HepG2 (cell line): ENCODE measurements around the gene CARMIL3. TPM values are rescaled to one million over a fixed set of nuclear protein-coding genes. Genes with fewer than 3 reads are reported as not detected.

Experiments
- CHD2 ChIP-seq: IDR thresholded peaks from 2 replicates; pipeline ENCODE4 v1.6.1; 2011; ENCODE audit warnings: low read depth, low read length, improper control_type of control experiment
- CREBL2 ChIP-seq: sonication (generic); formaldehyde crosslinking; IDR thresholded peaks from 2 replicates; pipeline ENCODE4 v1.8.1; 2023; ENCODE audit warnings: missing genetic modification reagents, mild to moderate bottlenecking, borderline replicate concordance
- ETV5 ChIP-seq: IDR thresholded peaks from 2 replicates; pipeline ENCODE4 v1.6.1; 2018; ENCODE audit warnings: missing biosample characterization, missing genetic modification reagents, inconsistent platforms, borderline replicate concordance
- FOSL2 ChIP-seq: sonication (generic); formaldehyde crosslinking; IDR thresholded peaks from 2 replicates; pipeline ENCODE4 v1.4.0; 2020; ENCODE audit warnings: missing genetic modification reagents
- FOXP1 ChIP-seq, 2 experiments: fragments of 450-650 bp in 1 of 2; IDR thresholded peaks; 2 replicates each; pipeline ENCODE4 v1.6.1; 2017 to 2018; ENCODE audit warnings: antibody characterized with exemption in 1 of 2
- HOXA5 ChIP-seq: sonication (generic); formaldehyde crosslinking; IDR thresholded peaks from 2 replicates; pipeline ENCODE4 v1.4.0; 2020; ENCODE audit warnings: missing genetic modification reagents
- HOXA9 ChIP-seq: sonication (generic); formaldehyde crosslinking; IDR thresholded peaks from 2 replicates; pipeline ENCODE4 v1.8.1; 2022; ENCODE audit warnings: missing genetic modification reagents, mild to moderate bottlenecking, moderate library complexity, borderline replicate concordance
- KMT2B ChIP-seq: IDR thresholded peaks from 2 replicates; pipeline ENCODE4 v1.6.1; 2016; ENCODE audit warnings: missing genetic modification reagents, missing compliant biosample characterization
- MATR3 ChIP-seq: sonication (generic); formaldehyde crosslinking; IDR thresholded peaks from 2 replicates; pipeline ENCODE4 v1.4.0; 2020; ENCODE audit warnings: missing genetic modification reagents
- POLR2AphosphoS5 ChIP-seq: IDR thresholded peaks from 2 replicates; pipeline ENCODE4 v1.6.1; 2012; ENCODE audit warnings: low read depth, low read length
- PPARG ChIP-seq: conservative IDR thresholded peaks from 2 replicates; pipeline ENCODE4 v1.6.1; 2016; ENCODE audit warnings: missing biosample characterization, missing genetic modification reagents
- RARA ChIP-seq: IDR thresholded peaks from 2 replicates; pipeline ENCODE4 v1.6.1; 2016; ENCODE audit warnings: missing genetic modification reagents, missing compliant biosample characterization
- SATB2 ChIP-seq: sonication (generic); formaldehyde crosslinking; IDR thresholded peaks from 2 replicates; pipeline ENCODE4 v1.5.0; 2020; ENCODE audit warnings: missing genetic modification reagents
- ZBTB3 ChIP-seq: sonication (generic); formaldehyde crosslinking; IDR thresholded peaks from 2 replicates; pipeline ENCODE4 v1.4.0; 2020; ENCODE audit warnings: low read depth, mild to moderate bottlenecking, moderate library complexity, missing genetic modification reagents, borderline replicate concordance
- ZMYM4 ChIP-seq: sonication (generic); formaldehyde crosslinking; IDR thresholded peaks from 2 replicates; pipeline ENCODE4 v1.8.1; 2023; ENCODE audit warnings: mild to moderate bottlenecking, missing genetic modification reagents
- ZNF260 ChIP-seq: sonication (generic); formaldehyde crosslinking; IDR thresholded peaks from 2 replicates; pipeline ENCODE4 v1.4.0; 2020; ENCODE audit warnings: missing genetic modification reagents, low read depth, mild to moderate bottlenecking, borderline replicate concordance
- ZNF280B ChIP-seq: sonication (generic); formaldehyde crosslinking; IDR thresholded peaks from 2 replicates; pipeline ENCODE4 v1.5.0; 2020; ENCODE audit warnings: missing genetic modification reagents, mild to moderate bottlenecking, borderline replicate concordance
- ZNF326 ChIP-seq: sonication (generic); formaldehyde crosslinking; IDR thresholded peaks from 2 replicates; pipeline ENCODE4 v1.4.0; 2020; ENCODE audit warnings: missing genetic modification reagents, borderline replicate concordance
- ZNF580 ChIP-seq: IDR thresholded peaks from 2 replicates; pipeline ENCODE4 v1.6.1; 2016; ENCODE audit warnings: low read depth, borderline replicate concordance
- ZNF850 ChIP-seq: sonication (generic); formaldehyde crosslinking; conservative IDR thresholded peaks from 2 replicates; pipeline ENCODE4 v1.9.0; 2021; ENCODE audit warnings: mild to moderate bottlenecking, missing genetic modification reagents
- polyA plus RNA-seq, 8 experiments: library from polyadenylated mRNA; depleted of rRNA in 3 of 8; stranded (reverse) in 7 of 8; unstranded in 1 of 8; fragments of >200 nt; fragmentation: Illumina TruSeq in 4 of 8; extraction: Trizol in 4 of 8; gene quantifications; 2 replicates each; pipeline versions ENCODE4 v1.2.1 to v1.2.3, GENCODE V29; 2011 to 2016; ENCODE audit warnings: low read depth in 4 of 8, missing spikeins in 1 of 8, mixed read lengths in 1 of 8; ENCODE audit not compliant: insufficient read depth in 1 of 8
- total RNA-seq, 5 experiments: library from RNA; depleted of rRNA; stranded (reverse); fragments of >200 nt; fragmentation: Illumina TruSeq; extraction: Trizol; gene quantifications; 2 replicates each; pipeline ENCODE4 v1.2.3, GENCODE V29; 2016; ENCODE audit warnings: low read depth in 1 of 5
- TF ChIP-seq, protein P1 (sequence below): sonication (generic); formaldehyde crosslinking; IDR thresholded peaks from 2 replicates; pipeline ENCODE4 v1.4.0; 2020; ENCODE audit warnings: missing genetic modification reagents, borderline replicate concordance
- TF ChIP-seq, protein P2 (sequence below): sonication (generic); formaldehyde crosslinking; IDR thresholded peaks from 2 replicates; pipeline ENCODE4 v1.4.0; 2020; ENCODE audit warnings: missing genetic modification reagents, mild to moderate bottlenecking, borderline replicate concordance
- TF ChIP-seq, protein P3 (sequence below): sonication (generic); formaldehyde crosslinking; IDR thresholded peaks from 2 replicates; pipeline ENCODE4 v1.4.0; 2020; ENCODE audit warnings: missing genetic modification reagents

Gene CARMIL3
- total and polyA plus RNA-seq, 2 of the 13 experiments (the other 11 are each of a cell fraction or from before 2014, with no cell fraction given): 0.27 to 0.55 TPM

GRCh38 chr14:24081739-24082211, 30.0 kb downstream of the CARMIL3 start (continued):
- TF ChIP-seq, protein P1, sequence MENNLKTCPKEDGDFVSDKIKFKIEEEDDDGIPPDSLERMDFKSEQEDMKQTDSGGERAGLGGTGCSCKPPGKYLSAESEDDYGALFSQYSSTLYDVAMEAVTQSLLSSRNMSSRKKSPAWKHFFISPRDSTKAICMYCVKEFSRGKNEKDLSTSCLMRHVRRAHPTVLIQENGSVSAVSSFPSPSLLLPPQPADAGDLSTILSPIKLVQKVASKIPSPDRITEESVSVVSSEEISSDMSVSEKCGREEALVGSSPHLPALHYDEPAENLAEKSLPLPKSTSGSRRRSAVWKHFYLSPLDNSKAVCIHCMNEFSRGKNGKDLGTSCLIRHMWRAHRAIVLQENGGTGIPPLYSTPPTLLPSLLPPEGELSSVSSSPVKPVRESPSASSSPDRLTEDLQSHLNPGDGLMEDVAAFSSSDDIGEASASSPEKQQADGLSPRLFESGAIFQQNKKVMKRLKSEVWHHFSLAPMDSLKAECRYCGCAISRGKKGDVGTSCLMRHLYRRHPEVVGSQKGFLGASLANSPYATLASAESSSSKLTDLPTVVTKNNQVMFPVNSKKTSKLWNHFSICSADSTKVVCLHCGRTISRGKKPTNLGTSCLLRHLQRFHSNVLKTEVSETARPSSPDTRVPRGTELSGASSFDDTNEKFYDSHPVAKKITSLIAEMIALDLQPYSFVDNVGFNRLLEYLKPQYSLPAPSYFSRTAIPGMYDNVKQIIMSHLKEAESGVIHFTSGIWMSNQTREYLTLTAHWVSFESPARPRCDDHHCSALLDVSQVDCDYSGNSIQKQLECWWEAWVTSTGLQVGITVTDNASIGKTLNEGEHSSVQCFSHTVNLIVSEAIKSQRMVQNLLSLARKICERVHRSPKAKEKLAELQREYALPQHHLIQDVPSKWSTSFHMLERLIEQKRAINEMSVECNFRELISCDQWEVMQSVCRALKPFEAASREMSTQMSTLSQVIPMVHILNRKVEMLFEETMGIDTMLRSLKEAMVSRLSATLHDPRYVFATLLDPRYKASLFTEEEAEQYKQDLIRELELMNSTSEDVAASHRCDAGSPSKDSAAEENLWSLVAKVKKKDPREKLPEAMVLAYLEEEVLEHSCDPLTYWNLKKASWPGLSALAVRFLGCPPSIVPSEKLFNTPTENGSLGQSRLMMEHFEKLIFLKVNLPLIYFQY (CRISPR knock-in tag): no peak; the same call in 1 of the 2 replicates
- TF ChIP-seq ZBTB3 (no peak), RARA (CRISPR knock-in tag) (no peak), ZMYM4 (CRISPR knock-in tag) (no peak), KMT2B (CRISPR knock-in tag) (0 out of 2 replicates have a peak, but pooled peaks have one; percentile 11), ETV5 (CRISPR knock-in tag) (no peak; the same call in 1 of the 2 replicates), ZNF850 (no peak), ZNF260 (CRISPR knock-in tag) (no peak), MATR3 (CRISPR knock-in tag) (no peak), ZNF580 (no peak), CREBL2 (CRISPR knock-in tag) (no peak), HOXA5 (CRISPR knock-in tag) (no peak; the same call in 1 of the 2 replicates), PPARG (no peak), CHD2 (no peak), FOXP1 (IDR thresholded peaks at IDR 0.05) (no peak), FOXP1 (CRISPR knock-in tag; IDR thresholded peaks at IDR 0.05) (no peak), SATB2 (CRISPR knock-in tag) (peak; percentile 82), ZNF326 (CRISPR knock-in tag) (no peak), ZNF280B (CRISPR knock-in tag) (no peak), FOSL2 (CRISPR knock-in tag) (no peak), POLR2AphosphoS5 (no peak), HOXA9 (CRISPR knock-in tag) (no peak; the same call in 1 of the 2 replicates)
- TF ChIP-seq, protein P2, sequence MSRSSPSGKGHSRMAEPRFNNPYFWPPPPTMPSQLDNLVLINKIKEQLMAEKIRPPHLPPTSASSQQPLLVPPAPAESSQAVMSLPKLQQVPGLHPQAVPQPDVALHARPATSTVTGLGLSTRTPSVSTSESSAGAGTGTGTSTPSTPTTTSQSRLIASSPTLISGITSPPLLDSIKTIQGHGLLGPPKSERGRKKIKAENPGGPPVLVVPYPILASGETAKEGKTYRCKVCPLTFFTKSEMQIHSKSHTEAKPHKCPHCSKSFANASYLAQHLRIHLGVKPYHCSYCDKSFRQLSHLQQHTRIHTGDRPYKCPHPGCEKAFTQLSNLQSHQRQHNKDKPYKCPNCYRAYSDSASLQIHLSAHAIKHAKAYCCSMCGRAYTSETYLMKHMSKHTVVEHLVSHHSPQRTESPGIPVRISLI (CRISPR knock-in tag): no peak
- TF ChIP-seq, protein P3, sequence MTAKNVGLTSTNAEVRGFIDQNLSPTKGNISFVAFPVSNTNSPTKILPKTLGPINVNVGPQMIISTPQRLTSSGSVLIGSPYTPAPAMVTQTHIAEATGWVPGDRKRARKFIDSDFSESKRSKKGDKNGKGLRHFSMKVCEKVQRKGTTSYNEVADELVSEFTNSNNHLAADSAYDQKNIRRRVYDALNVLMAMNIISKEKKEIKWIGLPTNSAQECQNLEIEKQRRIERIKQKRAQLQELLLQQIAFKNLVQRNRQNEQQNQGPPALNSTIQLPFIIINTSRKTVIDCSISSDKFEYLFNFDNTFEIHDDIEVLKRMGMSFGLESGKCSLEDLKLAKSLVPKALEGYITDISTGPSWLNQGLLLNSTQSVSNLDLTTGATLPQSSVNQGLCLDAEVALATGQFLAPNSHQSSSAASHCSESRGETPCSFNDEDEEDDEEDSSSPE (CRISPR knock-in tag): no peak; the same call in 1 of the 2 replicates
